ENCODE measurements around the gene NHEJ1.

Gene NHEJ1

GRCh38 chr2:219112651-219113338, 47.8 kb downstream of the NHEJ1 start:
- Histone ChIP-seq H3K27ac (ENCODE audit: low read length) (no peak overlapping the region), H3K9me3 (ENCODE audit: insufficient read depth, low read depth, low read length) (no peaks in the 10 kb centered on the region), H3K36me3 (ENCODE audit: insufficient read depth, low read depth, low read length) (no peaks in the 10 kb centered on the region), H3K9ac (ENCODE audit: low read depth, low read length) (no peak overlapping the region), H3K4me3 (ENCODE audit: low read length) (no peak overlapping the region), H3K4me1 (ENCODE audit: insufficient read depth, low read length) (no peaks in the 10 kb centered on the region), H3K27me3 (ENCODE audit: insufficient read depth, low read length) (no peaks in the 10 kb centered on the region)

GRCh38 chr2:219112062-219112406, 48.6 kb downstream of the NHEJ1 start:
- no peak overlapping the region for H3K27ac ChIP-seq (ENCODE audit: low read length)
- H3K9ac ChIP-seq (ENCODE audit: low read depth, low read length) = no peak overlapping the region
- no peak overlapping the region for H3K4me3 ChIP-seq (ENCODE audit: low read length)
- H3K4me1 ChIP-seq (ENCODE audit: insufficient read depth, low read length) = no peaks in the 10 kb centered on the region
- no peaks in the 10 kb centered on the region for H3K36me3 ChIP-seq (ENCODE audit: insufficient read depth, low read depth, low read length)
- no peaks in the 10 kb centered on the region for H3K27me3 ChIP-seq (ENCODE audit: insufficient read depth, low read length)
- no peaks in the 10 kb centered on the region for H3K9me3 ChIP-seq (ENCODE audit: insufficient read depth, low read depth, low read length)

GRCh38 chr2:219111375-219112061, 49.1 kb downstream of the NHEJ1 start:
- Histone ChIP-seq H3K4me1 (ENCODE audit: insufficient read depth, low read length) (no peaks in the 10 kb centered on the region), H3K9ac (ENCODE audit: low read depth, low read length) (no peak overlapping the region), H3K27ac (ENCODE audit: low read length) (no peak overlapping the region), H3K4me3 (ENCODE audit: low read length) (no peak overlapping the region), H3K36me3 (ENCODE audit: insufficient read depth, low read depth, low read length) (no peaks in the 10 kb centered on the region), H3K9me3 (ENCODE audit: insufficient read depth, low read depth, low read length) (no peaks in the 10 kb centered on the region), H3K27me3 (ENCODE audit: insufficient read depth, low read length) (no peaks in the 10 kb centered on the region)

GRCh38 chr2:219109471-219109870, 51.1 kb downstream of the NHEJ1 start:
- Histone ChIP-seq H3K9ac (ENCODE audit: low read depth, low read length) (no peak overlapping the region), H3K36me3 (ENCODE audit: insufficient read depth, low read depth, low read length) (no peaks in the 10 kb centered on the region), H3K27me3 (ENCODE audit: insufficient read depth, low read length) (no peaks in the 10 kb centered on the region), H3K27ac (ENCODE audit: low read length) (no peak overlapping the region), H3K4me3 (ENCODE audit: low read length) (no peak overlapping the region), H3K9me3 (ENCODE audit: insufficient read depth, low read depth, low read length) (no peaks in the 10 kb centered on the region), H3K4me1 (ENCODE audit: insufficient read depth, low read length) (no peaks in the 10 kb centered on the region)

GRCh38 chr2:219107758-219108157, 52.9 kb downstream of the NHEJ1 start:
- Histone ChIP-seq H3K27ac (ENCODE audit: low read length) (no peak overlapping the region), H3K27me3 (ENCODE audit: insufficient read depth, low read length) (no peaks in the 10 kb centered on the region), H3K4me3 (ENCODE audit: low read length) (no peak overlapping the region), H3K4me1 (ENCODE audit: insufficient read depth, low read length) (no peaks in the 10 kb centered on the region), H3K9me3 (ENCODE audit: insufficient read depth, low read depth, low read length) (no peaks in the 10 kb centered on the region), H3K36me3 (ENCODE audit: insufficient read depth, low read depth, low read length) (no peaks in the 10 kb centered on the region), H3K9ac (ENCODE audit: low read depth, low read length) (no peak overlapping the region)

- no peak overlapping the region for H3K27ac ChIP-seq (ENCODE audit: low read length)
- H3K4me1 ChIP-seq (ENCODE audit: insufficient read depth, low read length) = no peaks in the 10 kb centered on the region
- H3K27me3 ChIP-seq (ENCODE audit: insufficient read depth, low read length) = no peaks in the 10 kb centered on the region
- H3K4me3 ChIP-seq (ENCODE audit: low read length) = no peak overlapping the region
- no peak overlapping the region for H3K9ac ChIP-seq (ENCODE audit: low read depth, low read length)
- H3K36me3 ChIP-seq (ENCODE audit: insufficient read depth, low read depth, low read length) = no peaks in the 10 kb centered on the region
- no peaks in the 10 kb centered on the region for H3K9me3 ChIP-seq (ENCODE audit: insufficient read depth, low read depth, low read length)
These were observed 54.4 kb downstream of the NHEJ1 start for GRCh38 chr2:219106251-219106650.

- H3K9me3 ChIP-seq (ENCODE audit: insufficient read depth, low read depth, low read length) = no peaks in the 10 kb centered on the region
These were observed 56.2 kb downstream of the NHEJ1 start for GRCh38 chr2:219104107-219105035.

GRCh38 chr2:219099329-219099728, 61.3 kb downstream of the NHEJ1 start:
- no peak overlapping the region for H3K9ac ChIP-seq (ENCODE audit: low read depth, low read length)
- no peaks in the 10 kb centered on the region for H3K27me3 ChIP-seq (ENCODE audit: insufficient read depth, low read length)
- H3K4me3 ChIP-seq (ENCODE audit: low read length) = no peak overlapping the region
- H3K27ac ChIP-seq (ENCODE audit: low read length) = no peak overlapping the region
- H3K36me3 ChIP-seq (ENCODE audit: insufficient read depth, low read depth, low read length) = no peaks in the 10 kb centered on the region
- no peaks in the 10 kb centered on the region for H3K9me3 ChIP-seq (ENCODE audit: insufficient read depth, low read depth, low read length)
- no peaks in the 10 kb centered on the region for H3K4me1 ChIP-seq (ENCODE audit: insufficient read depth, low read length)

More at GRCh38 chr2:219104107-219105035, 56.2 kb downstream of the NHEJ1 start:
- no peak overlapping the region for H3K27ac ChIP-seq (ENCODE audit: low read length)
- no peak overlapping the region for H3K9ac ChIP-seq (ENCODE audit: low read depth, low read length)
- no peaks in the 10 kb centered on the region for H3K4me1 ChIP-seq (ENCODE audit: insufficient read depth, low read length)
- no peak overlapping the region for H3K4me3 ChIP-seq (ENCODE audit: low read length)
- H3K27me3 ChIP-seq (ENCODE audit: insufficient read depth, low read length) = no peaks in the 10 kb centered on the region
- no peaks in the 10 kb centered on the region for H3K36me3 ChIP-seq (ENCODE audit: insufficient read depth, low read depth, low read length)

GRCh38 chr2:219095406-219095935, 65.1 kb downstream of the NHEJ1 start:
- Histone ChIP-seq H3K4me1 (ENCODE audit: insufficient read depth, low read length) (no peaks in the 10 kb centered on the region), H3K36me3 (ENCODE audit: insufficient read depth, low read depth, low read length) (no peaks in the 10 kb centered on the region; the same call in 1 of the 2 replicates), H3K4me3 (ENCODE audit: low read length) (no peak overlapping the region), H3K9ac (ENCODE audit: low read depth, low read length) (no peak overlapping the region), H3K27ac (ENCODE audit: low read length) (no peak overlapping the region), H3K27me3 (ENCODE audit: insufficient read depth, low read length) (no peaks in the 10 kb centered on the region), H3K9me3 (ENCODE audit: insufficient read depth, low read depth, low read length) (no peaks in the 10 kb centered on the region)

- H3K9ac ChIP-seq (ENCODE audit: low read depth, low read length) = no peak overlapping the region
- no peaks in the 10 kb centered on the region for H3K4me1 ChIP-seq (ENCODE audit: insufficient read depth, low read length)
- H3K9me3 ChIP-seq (ENCODE audit: insufficient read depth, low read depth, low read length) = no peaks in the 10 kb centered on the region
- no peaks in the 10 kb centered on the region for H3K27me3 ChIP-seq (ENCODE audit: insufficient read depth, low read length)
- H3K27ac ChIP-seq (ENCODE audit: low read length) = no peak overlapping the region
- no peaks in the 10 kb centered on the region; the same call in 1 of the 2 replicates for H3K36me3 ChIP-seq (ENCODE audit: insufficient read depth, low read depth, low read length)
- no peak overlapping the region for H3K4me3 ChIP-seq (ENCODE audit: low read length)
These were observed 66.4 kb downstream of the NHEJ1 start for GRCh38 chr2:219094171-219094570.

- H3K36me3 ChIP-seq (ENCODE audit: insufficient read depth, low read depth, low read length) = no peaks in the 10 kb centered on the region; the same call in 1 of the 2 replicates
- no peak overlapping the region for H3K27ac ChIP-seq (ENCODE audit: low read length)
- H3K4me1 ChIP-seq (ENCODE audit: insufficient read depth, low read length) = peaks cover 5% of the 10 kb centered on the region; the same call in 1 of the 2 replicates
- H3K4me3 ChIP-seq (ENCODE audit: low read length) = no peak overlapping the region
- H3K9ac ChIP-seq (ENCODE audit: low read depth, low read length) = no peak overlapping the region
- H3K27me3 ChIP-seq (ENCODE audit: insufficient read depth, low read length) = no peaks in the 10 kb centered on the region
- H3K9me3 ChIP-seq (ENCODE audit: insufficient read depth, low read depth, low read length) = no peaks in the 10 kb centered on the region
These were observed 69.9 kb downstream of the NHEJ1 start for GRCh38 chr2:219090436-219091299.
